ENCODE measurements around the gene ABCD1.

Gene ABCD1

DNA sequence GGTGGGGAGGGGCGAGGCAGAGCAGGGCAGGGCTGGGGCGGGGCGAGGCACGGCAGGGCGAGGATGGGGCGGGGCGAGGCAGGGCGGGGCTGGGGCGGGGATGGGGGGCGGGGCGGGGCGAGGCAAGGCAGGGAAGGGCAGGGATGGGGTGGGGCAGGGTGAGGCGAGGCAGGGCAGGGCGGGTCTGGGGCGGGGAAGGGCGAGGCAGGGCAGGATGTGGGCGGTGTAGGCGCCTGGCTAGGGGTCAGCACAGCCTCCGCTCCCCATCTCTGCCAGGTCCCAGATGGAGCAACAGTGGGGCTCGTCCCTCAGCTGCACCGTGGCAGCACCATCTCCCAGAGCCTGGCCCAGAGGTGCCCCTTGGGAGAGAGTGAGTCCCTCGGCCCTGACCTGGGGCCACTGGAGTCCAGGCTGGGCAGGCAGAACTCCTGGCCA is 52.0 kb downstream of the ABCD1 start:
- Histone ChIP-seq H3K36me3 (ENCODE audit: control insufficient read depth in 2 of 2, insufficient read depth in 1 of 2, low read length in 2 of 2) (no peaks in the 10 kb centered on the region), H3K27ac (ENCODE audit: extremely low read depth, low read depth, low read length) (no peak overlapping the region), H3K4me1 (ENCODE audit: control insufficient read depth, insufficient read depth, low read length) (no peaks in the 10 kb centered on the region), H3K9me3 (ENCODE audit: control insufficient read depth, insufficient read depth, low read depth, low read length) (no peaks in the 10 kb centered on the region), H3K4me3 (ENCODE audit: low read depth, low read length) (no peak overlapping the region)
- ChIA-PET POLR2A (no interaction called here), CTCF (no interaction called here)
- peak; percentile 99 for TF ChIP-seq KLF1 (tag by site-specific recombination; IDR thresholded peaks at IDR 0.05)
- TF ChIP-seq, protein P1, sequence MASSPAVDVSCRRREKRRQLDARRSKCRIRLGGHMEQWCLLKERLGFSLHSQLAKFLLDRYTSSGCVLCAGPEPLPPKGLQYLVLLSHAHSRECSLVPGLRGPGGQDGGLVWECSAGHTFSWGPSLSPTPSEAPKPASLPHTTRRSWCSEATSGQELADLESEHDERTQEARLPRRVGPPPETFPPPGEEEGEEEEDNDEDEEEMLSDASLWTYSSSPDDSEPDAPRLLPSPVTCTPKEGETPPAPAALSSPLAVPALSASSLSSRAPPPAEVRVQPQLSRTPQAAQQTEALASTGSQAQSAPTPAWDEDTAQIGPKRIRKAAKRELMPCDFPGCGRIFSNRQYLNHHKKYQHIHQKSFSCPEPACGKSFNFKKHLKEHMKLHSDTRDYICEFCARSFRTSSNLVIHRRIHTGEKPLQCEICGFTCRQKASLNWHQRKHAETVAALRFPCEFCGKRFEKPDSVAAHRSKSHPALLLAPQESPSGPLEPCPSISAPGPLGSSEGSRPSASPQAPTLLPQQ (tag by site-specific recombination; IDR thresholded peaks at IDR 0.05): no peak
- TF ChIP-seq ZBTB20 (tag by site-specific recombination; IDR thresholded peaks at IDR 0.05): no peak
- no peak for TF ChIP-seq ZNF132 (tag by site-specific recombination; IDR thresholded peaks at IDR 0.05; ENCODE audit: borderline replicate concordance)
- no peak for TF ChIP-seq ZNF24 (tag by site-specific recombination; IDR thresholded peaks at IDR 0.05)
- no peak for TF ChIP-seq GLIS1 (tag by site-specific recombination; IDR thresholded peaks at IDR 0.05)
- TF ChIP-seq, protein P2, sequence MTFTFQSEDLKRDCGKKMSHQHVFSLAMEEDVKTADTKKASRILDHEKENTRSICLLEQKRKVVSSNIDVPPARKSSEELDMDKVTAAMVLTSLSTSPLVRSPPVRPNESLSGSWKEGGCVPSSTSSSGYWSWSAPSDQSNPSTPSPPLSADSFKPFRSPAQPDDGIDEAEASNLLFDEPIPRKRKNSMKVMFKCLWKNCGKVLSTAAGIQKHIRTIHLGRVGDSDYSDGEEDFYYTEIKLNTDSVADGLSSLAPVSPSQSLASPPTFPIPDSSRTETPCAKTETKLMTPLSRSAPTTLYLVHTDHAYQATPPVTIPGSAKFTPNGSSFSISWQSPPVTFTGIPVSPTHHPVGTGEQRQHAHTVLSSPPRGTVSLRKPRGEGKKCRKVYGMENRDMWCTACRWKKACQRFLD (tag by site-specific recombination; IDR thresholded peaks at IDR 0.05): no peak
- TF ChIP-seq, protein P3, sequence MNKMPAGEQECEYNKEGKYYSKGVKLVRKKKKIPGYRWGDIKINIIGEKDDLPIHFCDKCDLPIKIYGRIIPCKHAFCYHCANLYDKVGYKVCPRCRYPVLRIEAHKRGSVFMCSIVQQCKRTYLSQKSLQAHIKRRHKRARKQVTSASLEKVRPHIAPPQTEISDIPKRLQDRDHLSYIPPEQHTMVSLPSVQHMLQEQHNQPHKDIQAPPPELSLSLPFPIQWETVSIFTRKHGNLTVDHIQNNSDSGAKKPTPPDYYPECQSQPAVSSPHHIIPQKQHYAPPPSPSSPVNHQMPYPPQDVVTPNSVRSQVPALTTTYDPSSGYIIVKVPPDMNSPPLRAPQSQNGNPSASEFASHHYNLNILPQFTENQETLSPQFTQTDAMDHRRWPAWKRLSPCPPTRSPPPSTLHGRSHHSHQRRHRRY (tag by site-specific recombination; IDR thresholded peaks at IDR 0.05): no peak
- no peak for TF ChIP-seq ZNF391 (tag by site-specific recombination; IDR thresholded peaks at IDR 0.05; ENCODE audit: borderline replicate concordance, low read depth)
- no peak for TF ChIP-seq GLI2 (tag by site-specific recombination; IDR thresholded peaks at IDR 0.05; ENCODE audit: borderline replicate concordance, low read depth)
- no peak for TF ChIP-seq ZNF658 (tag by site-specific recombination; IDR thresholded peaks at IDR 0.05)
- no peak for TF ChIP-seq ZBTB17 (tag by site-specific recombination; IDR thresholded peaks at IDR 0.05)
- TF ChIP-seq, protein P4, sequence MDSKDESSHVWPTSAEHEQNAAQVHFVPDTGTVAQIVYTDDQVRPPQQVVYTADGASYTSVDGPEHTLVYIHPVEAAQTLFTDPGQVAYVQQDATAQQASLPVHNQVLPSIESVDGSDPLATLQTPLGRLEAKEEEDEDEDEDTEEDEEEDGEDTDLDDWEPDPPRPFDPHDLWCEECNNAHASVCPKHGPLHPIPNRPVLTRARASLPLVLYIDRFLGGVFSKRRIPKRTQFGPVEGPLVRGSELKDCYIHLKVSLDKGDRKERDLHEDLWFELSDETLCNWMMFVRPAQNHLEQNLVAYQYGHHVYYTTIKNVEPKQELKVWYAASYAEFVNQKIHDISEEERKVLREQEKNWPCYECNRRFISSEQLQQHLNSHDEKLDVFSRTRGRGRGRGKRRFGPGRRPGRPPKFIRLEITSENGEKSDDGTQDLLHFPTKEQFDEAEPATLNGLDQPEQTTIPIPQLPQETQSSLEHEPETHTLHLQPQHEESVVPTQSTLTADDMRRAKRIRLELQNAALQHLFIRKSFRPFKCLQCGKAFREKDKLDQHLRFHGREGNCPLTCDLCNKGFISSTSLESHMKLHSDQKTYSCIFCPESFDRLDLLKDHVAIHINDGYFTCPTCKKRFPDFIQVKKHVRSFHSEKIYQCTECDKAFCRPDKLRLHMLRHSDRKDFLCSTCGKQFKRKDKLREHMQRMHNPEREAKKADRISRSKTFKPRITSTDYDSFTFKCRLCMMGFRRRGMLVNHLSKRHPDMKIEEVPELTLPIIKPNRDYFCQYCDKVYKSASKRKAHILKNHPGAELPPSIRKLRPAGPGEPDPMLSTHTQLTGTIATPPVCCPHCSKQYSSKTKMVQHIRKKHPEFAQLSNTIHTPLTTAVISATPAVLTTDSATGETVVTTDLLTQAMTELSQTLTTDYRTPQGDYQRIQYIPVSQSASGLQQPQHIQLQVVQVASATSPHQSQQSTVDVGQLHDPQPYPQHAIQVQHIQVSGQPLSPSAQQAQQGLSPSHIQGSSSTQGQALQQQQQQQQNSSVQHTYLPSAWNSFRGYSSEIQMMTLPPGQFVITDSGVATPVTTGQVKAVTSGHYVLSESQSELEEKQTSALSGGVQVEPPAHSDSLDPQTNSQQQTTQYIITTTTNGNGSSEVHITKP (tag by site-specific recombination; IDR thresholded peaks at IDR 0.05): no peak
- no peak for TF ChIP-seq ZSCAN30 (tag by site-specific recombination; IDR thresholded peaks at IDR 0.05)
- no peak for TF ChIP-seq ZNF266 (tag by site-specific recombination; IDR thresholded peaks at IDR 0.05; ENCODE audit: low read depth)
- 0 out of 2 replicates have a peak, but pooled peaks have one; percentile 8 for TF ChIP-seq SP2 (tag by site-specific recombination; IDR thresholded peaks at IDR 0.05)
- TF ChIP-seq, protein P5, sequence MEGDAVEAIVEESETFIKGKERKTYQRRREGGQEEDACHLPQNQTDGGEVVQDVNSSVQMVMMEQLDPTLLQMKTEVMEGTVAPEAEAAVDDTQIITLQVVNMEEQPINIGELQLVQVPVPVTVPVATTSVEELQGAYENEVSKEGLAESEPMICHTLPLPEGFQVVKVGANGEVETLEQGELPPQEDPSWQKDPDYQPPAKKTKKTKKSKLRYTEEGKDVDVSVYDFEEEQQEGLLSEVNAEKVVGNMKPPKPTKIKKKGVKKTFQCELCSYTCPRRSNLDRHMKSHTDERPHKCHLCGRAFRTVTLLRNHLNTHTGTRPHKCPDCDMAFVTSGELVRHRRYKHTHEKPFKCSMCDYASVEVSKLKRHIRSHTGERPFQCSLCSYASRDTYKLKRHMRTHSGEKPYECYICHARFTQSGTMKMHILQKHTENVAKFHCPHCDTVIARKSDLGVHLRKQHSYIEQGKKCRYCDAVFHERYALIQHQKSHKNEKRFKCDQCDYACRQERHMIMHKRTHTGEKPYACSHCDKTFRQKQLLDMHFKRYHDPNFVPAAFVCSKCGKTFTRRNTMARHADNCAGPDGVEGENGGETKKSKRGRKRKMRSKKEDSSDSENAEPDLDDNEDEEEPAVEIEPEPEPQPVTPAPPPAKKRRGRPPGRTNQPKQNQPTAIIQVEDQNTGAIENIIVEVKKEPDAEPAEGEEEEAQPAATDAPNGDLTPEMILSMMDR (tag by site-specific recombination; IDR thresholded peaks at IDR 0.05): no peak
- TF ChIP-seq ZNF350 (tag by site-specific recombination; IDR thresholded peaks at IDR 0.05): no peak
- TF ChIP-seq, protein P6, sequence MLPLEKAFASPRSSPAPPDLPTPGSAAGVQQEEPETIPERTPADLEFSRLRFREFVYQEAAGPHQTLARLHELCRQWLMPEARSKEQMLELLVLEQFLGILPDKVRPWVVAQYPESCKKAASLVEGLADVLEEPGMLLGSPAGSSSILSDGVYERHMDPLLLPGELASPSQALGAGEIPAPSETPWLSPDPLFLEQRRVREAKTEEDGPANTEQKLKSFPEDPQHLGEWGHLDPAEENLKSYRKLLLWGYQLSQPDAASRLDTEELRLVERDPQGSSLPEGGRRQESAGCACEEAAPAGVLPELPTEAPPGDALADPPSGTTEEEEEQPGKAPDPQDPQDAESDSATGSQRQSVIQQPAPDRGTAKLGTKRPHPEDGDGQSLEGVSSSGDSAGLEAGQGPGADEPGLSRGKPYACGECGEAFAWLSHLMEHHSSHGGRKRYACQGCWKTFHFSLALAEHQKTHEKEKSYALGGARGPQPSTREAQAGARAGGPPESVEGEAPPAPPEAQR (tag by site-specific recombination; IDR thresholded peaks at IDR 0.05): no peak
- TF ChIP-seq, protein P7, sequence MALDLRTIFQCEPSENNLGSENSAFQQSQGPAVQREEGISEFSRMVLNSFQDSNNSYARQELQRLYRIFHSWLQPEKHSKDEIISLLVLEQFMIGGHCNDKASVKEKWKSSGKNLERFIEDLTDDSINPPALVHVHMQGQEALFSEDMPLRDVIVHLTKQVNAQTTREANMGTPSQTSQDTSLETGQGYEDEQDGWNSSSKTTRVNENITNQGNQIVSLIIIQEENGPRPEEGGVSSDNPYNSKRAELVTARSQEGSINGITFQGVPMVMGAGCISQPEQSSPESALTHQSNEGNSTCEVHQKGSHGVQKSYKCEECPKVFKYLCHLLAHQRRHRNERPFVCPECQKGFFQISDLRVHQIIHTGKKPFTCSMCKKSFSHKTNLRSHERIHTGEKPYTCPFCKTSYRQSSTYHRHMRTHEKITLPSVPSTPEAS (tag by site-specific recombination; IDR thresholded peaks at IDR 0.05): no peak
- no peak for TF ChIP-seq KLF16 (tag by site-specific recombination; IDR thresholded peaks at IDR 0.05)
- peak; percentile 84; the same call in 1 of the 2 replicates for TF ChIP-seq KLF7 (tag by site-specific recombination; IDR thresholded peaks at IDR 0.05; ENCODE audit: borderline replicate concordance)
- TF ChIP-seq, protein P8, sequence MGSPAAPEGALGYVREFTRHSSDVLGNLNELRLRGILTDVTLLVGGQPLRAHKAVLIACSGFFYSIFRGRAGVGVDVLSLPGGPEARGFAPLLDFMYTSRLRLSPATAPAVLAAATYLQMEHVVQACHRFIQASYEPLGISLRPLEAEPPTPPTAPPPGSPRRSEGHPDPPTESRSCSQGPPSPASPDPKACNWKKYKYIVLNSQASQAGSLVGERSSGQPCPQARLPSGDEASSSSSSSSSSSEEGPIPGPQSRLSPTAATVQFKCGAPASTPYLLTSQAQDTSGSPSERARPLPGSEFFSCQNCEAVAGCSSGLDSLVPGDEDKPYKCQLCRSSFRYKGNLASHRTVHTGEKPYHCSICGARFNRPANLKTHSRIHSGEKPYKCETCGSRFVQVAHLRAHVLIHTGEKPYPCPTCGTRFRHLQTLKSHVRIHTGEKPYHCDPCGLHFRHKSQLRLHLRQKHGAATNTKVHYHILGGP (tag by site-specific recombination; IDR thresholded peaks at IDR 0.05): no peak
- no peak for TF ChIP-seq ZNF596 (tag by site-specific recombination; IDR thresholded peaks at IDR 0.05)
- TF ChIP-seq KLF8 (tag by site-specific recombination; IDR thresholded peaks at IDR 0.05): peak; percentile 98

Data from HEK293 (cell line).